K562 (cell line): ENCODE measurements around the gene HDHD5. TPM values are rescaled to one million over a fixed set of nuclear protein-coding genes. Genes with fewer than 3 reads are reported as not detected.

Source experiments
- ATF1 ChIP-seq, 2 experiments: fragments of 450-650 bp in 1 of 2; IDR thresholded peaks; 2 replicates each; pipeline ENCODE4 v1.6.1; 2016; ENCODE audit warnings: missing compliant biosample characterization in 1 of 2, missing genetic modification characterization in 1 of 2
- CBX5 ChIP-seq: IDR thresholded peaks from 2 replicates; pipeline ENCODE4 v1.6.1; 2014; ENCODE audit warnings: low read depth, borderline replicate concordance
- DDX20 ChIP-seq: fragments of 450-650 bp; IDR thresholded peaks from 2 replicates; pipeline ENCODE4 v1.6.1; 2016; ENCODE audit warnings: missing genetic modification characterization, low read depth, mild to moderate bottlenecking, missing compliant biosample characterization, moderate library complexity
- EGR1 ChIP-seq: fragments of 450-650 bp; conservative IDR thresholded peaks from 2 replicates; pipeline ENCODE4 v1.6.1; 2017; ENCODE audit warnings: mild to moderate bottlenecking
- GATAD2A ChIP-seq: fragments of 450-650 bp; IDR thresholded peaks from 2 replicates; pipeline ENCODE4 v1.6.1; 2017
- HEY1 ChIP-seq: fragments of 250-450 bp; sonication (Bioruptor Pico); IDR thresholded peaks from 2 replicates; pipeline ENCODE4 v1.5.0; 2020; ENCODE audit warnings: mild to moderate bottlenecking, moderate library complexity, borderline replicate concordance
- HMGN3 ChIP-seq: IDR thresholded peaks from 2 replicates; pipeline ENCODE4 v1.6.1; 2011; ENCODE audit warnings: borderline replicate concordance, low read depth, mild to moderate bottlenecking, mixed read lengths, low read length; ENCODE audit not compliant: insufficient read length; ENCODE audit errors: extremely low read depth
- IRF2 ChIP-seq: sonication (generic); formaldehyde crosslinking; IDR thresholded peaks from 2 replicates; pipeline ENCODE4 v1.8.1; 2022; ENCODE audit warnings: mild to moderate bottlenecking, missing genetic modification reagents
- L3MBTL2 ChIP-seq: fragments of 450-650 bp; IDR thresholded peaks from 2 replicates; pipeline ENCODE4 v1.6.1; 2016; ENCODE audit warnings: mild to moderate bottlenecking, moderate library complexity
- LCOR ChIP-seq: sonication (generic); formaldehyde crosslinking; IDR thresholded peaks from 2 replicates; pipeline ENCODE4 v1.8.0; 2022; ENCODE audit warnings: mild to moderate bottlenecking, missing genetic modification reagents
- MAFG ChIP-seq: fragments of 450-650 bp; conservative IDR thresholded peaks from 2 replicates; pipeline ENCODE4 v1.6.1; 2016; ENCODE audit warnings: missing genetic modification characterization, missing compliant biosample characterization
- MBD2 ChIP-seq: sonication (generic); IDR thresholded peaks from 2 replicates; pipeline ENCODE4 v1.6.1; 2016; ENCODE audit warnings: low read depth, borderline replicate concordance
- MYBL2 ChIP-seq, 2 experiments: fragments of 450-650 bp in 1 of 2; sonication (generic) in 1 of 2; formaldehyde crosslinking in 1 of 2; IDR thresholded peaks; 2 replicates each; pipeline versions ENCODE4 v1.6.1 to v1.8.1; 2017 to 2022; ENCODE audit warnings: borderline replicate concordance in 1 of 2, inconsistent platforms in 1 of 2, low read depth in 1 of 2, mild to moderate bottlenecking in 1 of 2, missing genetic modification reagents in 1 of 2, moderate library complexity in 1 of 2
- NR2F6 ChIP-seq: fragments of 450-650 bp; formaldehyde crosslinking; IDR thresholded peaks from 2 replicates; pipeline ENCODE4 v1.4.0; 2020; ENCODE audit warnings: mild to moderate bottlenecking
- POLR2AphosphoS5 ChIP-seq: IDR thresholded peaks from 2 replicates; pipeline ENCODE4 v1.6.1; 2011; ENCODE audit warnings: mild to moderate bottlenecking, low read depth, low read length, moderate library complexity; ENCODE audit not compliant: control insufficient read depth, insufficient read depth
- PTTG1 ChIP-seq: fragments of 450-650 bp; IDR thresholded peaks from 2 replicates; pipeline ENCODE4 v1.6.1; 2016; ENCODE audit warnings: low read depth, mild to moderate bottlenecking, missing genetic modification characterization, missing compliant biosample characterization
- RNF2 ChIP-seq: sonication (generic); IDR thresholded peaks from 2 replicates; pipeline ENCODE4 v1.6.1; 2016
- SIN3B ChIP-seq: fragments of 450-650 bp; IDR thresholded peaks from 2 replicates; pipeline ENCODE4 v1.6.1; 2017; ENCODE audit warnings: low read depth, mild to moderate bottlenecking, moderate library complexity
- SMARCB1 ChIP-seq: IDR thresholded peaks from 2 replicates; pipeline ENCODE4 v1.6.1; 2011; ENCODE audit warnings: improper control_type of control experiment, low read depth; ENCODE audit not compliant: insufficient read length
- SRF ChIP-seq, 2 experiments: fragments of 250-450, 450-650 bp in 1 of 2; sonication (Bioruptor Pico) in 1 of 2; sonication (generic) in 1 of 2; formaldehyde crosslinking; IDR thresholded peaks; 2 replicates each; pipeline versions ENCODE4 v1.5.0 to v1.5.1; 2020 to 2022; ENCODE audit warnings: mild to moderate bottlenecking in 1 of 2, missing genetic modification reagents in 1 of 2
- SRSF7 ChIP-seq: fragments of 200-400 bp; formaldehyde crosslinking; optimal IDR thresholded peaks from 2 replicates; pipeline ENCODE3; 2017; ENCODE audit warnings: mild to moderate bottlenecking, low read depth, low read length
- TARDBP ChIP-seq: fragments of 450-650 bp; IDR thresholded peaks from 2 replicates; pipeline ENCODE4 v1.6.1; 2016
- ZNF12 ChIP-seq: sonication (generic); formaldehyde crosslinking; IDR thresholded peaks from 2 replicates; pipeline ENCODE4 v1.4.0; 2020; ENCODE audit warnings: mild to moderate bottlenecking, missing genetic modification reagents
- ZSCAN29 ChIP-seq: fragments of 450-650 bp; IDR thresholded peaks from 2 replicates; pipeline ENCODE4 v1.6.1; 2017
- polyA plus RNA-seq, 8 experiments: library from polyadenylated mRNA; depleted of rRNA in 4 of 8; stranded (reverse) in 5 of 8; unstranded in 3 of 8; fragments of >200 nt; fragmentation: Nextera tagmentation in 2 of 8; fragmentation: Illumina TruSeq in 1 of 8; extraction: Ambion mirVana in 2 of 8; extraction: Trizol in 1 of 8; gene quantifications; 2 replicates each; pipeline versions ENCODE4 v1.2.1 to v1.2.3, GENCODE V29; 2011 to 2014; ENCODE audit warnings: inconsistent platforms in 1 of 8, missing spikeins in 1 of 8
- total RNA-seq, 7 experiments: library from RNA; depleted of rRNA in 6 of 7; stranded (reverse); fragments of >200 nt in 6 of 7; fragmentation: Illumina TruSeq in 2 of 7; extraction: Trizol in 2 of 7; gene quantifications; 2 replicates each; pipeline versions ENCODE4 v1.2.1 to v1.2.3, GENCODE V29; 2011 to 2021; ENCODE audit warnings: low replicate concordance in 1 of 7
- TF ChIP-seq, protein P1 (sequence below): fragments of 250-450 bp; sonication (Bioruptor Pico); IDR thresholded peaks from 2 replicates; pipeline ENCODE4 v1.4.0; 2020; ENCODE audit warnings: mild to moderate bottlenecking, moderate library complexity
- TF ChIP-seq, protein P2 (sequence below): IDR thresholded peaks from 2 replicates; pipeline ENCODE4 v1.6.1; 2011; ENCODE audit warnings: borderline replicate concordance, low read depth, mild to moderate bottlenecking, moderate library complexity, low read length; ENCODE audit not compliant: insufficient read depth, poor library complexity, severe bottlenecking

The HDHD5 gene
- total and polyA plus RNA-seq, 9 of the 15 experiments (the other 6 are each of a cell fraction or from before 2014, with no cell fraction given) = 1.6 to 36.6 (median 24.2) TPM

DNA sequence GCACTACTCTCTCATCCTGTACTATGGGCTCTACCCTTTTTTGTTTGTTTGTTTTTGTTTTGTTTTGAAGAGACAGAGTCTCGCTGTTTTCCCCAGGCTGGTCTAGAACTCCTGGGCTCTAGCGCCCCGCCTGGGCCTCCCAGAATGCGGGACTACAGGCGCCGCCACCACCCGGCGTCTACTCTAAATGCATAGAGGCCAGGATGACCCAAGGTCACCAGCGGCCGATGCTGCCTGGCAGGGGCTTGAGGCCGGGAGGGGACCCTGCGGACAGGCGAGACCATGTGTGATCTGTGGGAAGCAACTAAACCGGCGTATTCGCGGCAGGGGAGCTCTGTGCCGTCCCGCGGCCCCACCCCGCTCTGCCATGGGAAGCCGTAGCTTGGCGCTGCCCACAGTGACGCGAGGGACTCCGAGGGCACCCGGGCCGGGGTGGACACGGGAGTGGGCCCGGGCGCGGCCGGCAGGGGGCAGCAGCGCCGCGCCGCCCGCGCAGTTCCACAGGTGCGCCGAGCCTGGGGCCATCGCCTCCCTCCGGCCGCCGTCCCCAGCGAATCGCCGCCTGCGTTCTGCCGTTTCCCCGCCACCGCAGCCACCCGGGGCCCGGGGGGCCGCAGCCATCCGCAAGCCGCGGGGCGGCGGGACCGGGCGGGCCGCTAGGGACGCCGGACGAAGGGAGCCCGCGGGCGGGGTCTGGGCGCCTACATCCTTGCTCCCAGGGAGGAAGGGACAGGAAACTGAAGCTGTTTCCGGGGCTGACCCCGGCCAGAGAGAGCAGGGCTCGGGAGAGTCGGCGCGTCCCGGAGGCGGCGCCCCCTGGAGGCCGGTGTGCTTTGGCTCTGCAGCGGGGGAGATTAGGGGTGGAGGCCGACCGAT, 12.3 kb upstream of the HDHD5 start (continued):
- TF ChIP-seq, protein P1, sequence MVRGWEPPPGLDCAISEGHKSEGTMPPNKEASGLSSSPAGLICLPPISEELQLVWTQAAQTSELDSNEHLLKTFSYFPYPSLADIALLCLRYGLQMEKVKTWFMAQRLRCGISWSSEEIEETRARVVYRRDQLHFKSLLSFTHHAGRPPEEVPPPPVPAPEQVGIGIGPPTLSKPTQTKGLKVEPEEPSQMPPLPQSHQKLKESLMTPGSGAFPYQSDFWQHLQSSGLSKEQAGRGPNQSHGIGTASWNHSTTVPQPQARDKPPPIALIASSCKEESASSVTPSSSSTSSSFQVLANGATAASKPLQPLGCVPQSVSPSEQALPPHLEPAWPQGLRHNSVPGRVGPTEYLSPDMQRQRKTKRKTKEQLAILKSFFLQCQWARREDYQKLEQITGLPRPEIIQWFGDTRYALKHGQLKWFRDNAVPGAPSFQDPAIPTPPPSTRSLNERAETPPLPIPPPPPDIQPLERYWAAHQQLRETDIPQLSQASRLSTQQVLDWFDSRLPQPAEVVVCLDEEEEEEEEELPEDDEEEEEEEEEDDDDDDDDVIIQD (CRISPR knock-in tag) = no peak
- no peak for TF ChIP-seq MBD2
- TF ChIP-seq NR2F6 = 0 out of 2 replicates have a peak, but pooled peaks have one; percentile 24
- peak; percentile 88 for TF ChIP-seq SIN3B
- no peak for TF ChIP-seq SRSF7
- no peak for TF ChIP-seq DDX20 (tag)
- 0 out of 2 replicates have a peak, but pooled peaks have one; percentile 15 for TF ChIP-seq ATF1 (CRISPR knock-in tag; IDR thresholded peaks at IDR 0.05)
- peak; percentile 89 for TF ChIP-seq ATF1 (tag; IDR thresholded peaks at IDR 0.05)
- peak; percentile 68 for TF ChIP-seq L3MBTL2
- peak; percentile 57; the same call in 1 of the 2 replicates for TF ChIP-seq CBX5
- peak; percentile 86; the same call in 1 of the 2 replicates for TF ChIP-seq TARDBP
- TF ChIP-seq HMGN3 = no peak
- TF ChIP-seq IRF2 = no peak
- TF ChIP-seq MYBL2 (IDR thresholded peaks at IDR 0.05; ENCODE audit: low read depth) = no peak
- no peak for TF ChIP-seq MYBL2 (CRISPR knock-in tag; IDR thresholded peaks at IDR 0.05; ENCODE audit: borderline replicate concordance)
- TF ChIP-seq SMARCB1 = no peak
- TF ChIP-seq RNF2 = no peak
- no peak for TF ChIP-seq MAFG (tag)
- TF ChIP-seq ZNF12 = no peak
- peak in 1 of 2 experiments; percentile 12; a peak in 1 of 4 replicates for TF ChIP-seq SRF (CRISPR knock-in tag; IDR thresholded peaks at IDR 0.05)
- no peak for TF ChIP-seq HEY1 (CRISPR knock-in tag)
- TF ChIP-seq PTTG1 = no peak
- peak; percentile 37; the same call in 1 of the 2 replicates for TF ChIP-seq POLR2AphosphoS5
- no peak for TF ChIP-seq ZSCAN29
- TF ChIP-seq LCOR = no peak
- TF ChIP-seq EGR1 = peak; percentile 25; the same call in 1 of the 2 replicates
- peak; percentile 93 for TF ChIP-seq GATAD2A
- TF ChIP-seq, protein P2, sequence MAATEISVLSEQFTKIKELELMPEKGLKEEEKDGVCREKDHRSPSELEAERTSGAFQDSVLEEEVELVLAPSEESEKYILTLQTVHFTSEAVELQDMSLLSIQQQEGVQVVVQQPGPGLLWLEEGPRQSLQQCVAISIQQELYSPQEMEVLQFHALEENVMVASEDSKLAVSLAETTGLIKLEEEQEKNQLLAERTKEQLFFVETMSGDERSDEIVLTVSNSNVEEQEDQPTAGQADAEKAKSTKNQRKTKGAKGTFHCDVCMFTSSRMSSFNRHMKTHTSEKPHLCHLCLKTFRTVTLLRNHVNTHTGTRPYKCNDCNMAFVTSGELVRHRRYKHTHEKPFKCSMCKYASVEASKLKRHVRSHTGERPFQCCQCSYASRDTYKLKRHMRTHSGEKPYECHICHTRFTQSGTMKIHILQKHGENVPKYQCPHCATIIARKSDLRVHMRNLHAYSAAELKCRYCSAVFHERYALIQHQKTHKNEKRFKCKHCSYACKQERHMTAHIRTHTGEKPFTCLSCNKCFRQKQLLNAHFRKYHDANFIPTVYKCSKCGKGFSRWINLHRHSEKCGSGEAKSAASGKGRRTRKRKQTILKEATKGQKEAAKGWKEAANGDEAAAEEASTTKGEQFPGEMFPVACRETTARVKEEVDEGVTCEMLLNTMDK = peak; percentile 91
